Ovary (tissue), 9 donors: ENCODE measurements around the gene GALK2. TPM values are rescaled to one million over a fixed set of nuclear protein-coding genes. Genes with fewer than 3 reads are reported as not detected.

Experiments
- DNase-seq, 5 donors: peaks; one replicate each; pipeline ENCODE4 v3.0.0-alpha.2; 2019 to 2020
- H3K27ac ChIP-seq, 2 donors: fragments of 200-600 bp; one replicate each; pipeline versions ENCODE4 v1.5.1 to v1.8.0; 2019 to 2022
- H3K27me3 ChIP-seq: fragments of 200-600 bp; one replicate; pipeline ENCODE4 v1.8.0; 2022
- H3K36me3 ChIP-seq: fragments of 200-600 bp; sonication (generic); one replicate; pipeline ENCODE4 v1.5.1; 2019
- H3K4me1 ChIP-seq: one replicate; pipeline ENCODE4 v1.8.1; 2013; ENCODE audit warnings: mild to moderate bottlenecking, moderate library complexity; ENCODE audit not compliant: insufficient read depth
- H3K4me3 ChIP-seq: fragments of 200-600 bp; sonication (generic); one replicate; pipeline ENCODE4 v1.5.1; 2017
- H3K9me3 ChIP-seq, 2 donors: fragments of 200-600 bp in 1 of 2; sonication (generic) in 1 of 2; one replicate each; pipeline versions ENCODE4 v1.5.1 to v1.8.1; 2013 to 2019; ENCODE audit warnings: mild to moderate bottlenecking in 1 of 2, moderate library complexity in 1 of 2
- CTCF ChIP-seq, 3 donors: fragments of 450-650 bp in 2 of 3; fragments of 200-600 bp in 1 of 3; IDR thresholded peaks; one replicate each; pipeline versions ENCODE4 v1.5.1 to v1.8.0; 2016 to 2022; ENCODE audit warnings: antibody characterized with exemption in 3 of 3, mild to moderate bottlenecking in 1 of 3
- EP300 ChIP-seq: sonication (generic); formaldehyde crosslinking; IDR thresholded peaks from one replicate; pipeline ENCODE4 v1.6.1; 2017; ENCODE audit warnings: antibody characterized with exemption
- POLR2A ChIP-seq: fragments of 450-650 bp; IDR thresholded peaks from one replicate; pipeline ENCODE4 v1.6.1; 2017; ENCODE audit warnings: antibody characterized with exemption, mild to moderate bottlenecking, moderate library complexity
- WGBS, 3 donors: extraction: QIAGEN DNeasy Blood & Tissue Kit in 1 of 3; methylation state at CpG; one replicate each; pipeline versions ENCODE4 v1.1.5 to v1.1.7; 2013 to 2017; 5-methylcytosine and 5-hydroxymethylcytosine counted together
- intact Hi-C, 4 donors: fragments of 100-400 bp; cut with DNase I; formaldehyde crosslinking; loops; one replicate each; pipeline versions ENCODE4 v1.11.0 to v1.15.1; 2022 to 2023
- polyA plus RNA-seq, 2 donors: library from polyadenylated mRNA; stranded (reverse); fragments of 200-250 nt in 1 of 2; fragments of 350-450 nt in 1 of 2; fragmentation: Illumina TruSeq in 1 of 2; extraction: RNeasy Lipid Tissue Mini Kit (QIAGEN cat#74804) in 1 of 2; gene quantifications; one replicate each; pipeline ENCODE4 v1.2.3, GENCODE V29; 2013 to 2014
- total RNA-seq, 7 donors: library from RNA; depleted of rRNA in 2 of 7; stranded (reverse); fragments of >200 nt in 2 of 7; fragmentation: NEBNext Ultra II Directional in 3 of 7; extraction: Animal tissue kit (Norgen Biotek cat#: 25700) in 3 of 7; gene quantifications; one replicate each; pipeline versions ENCODE4 v1.1.0 to v1.2.4, GENCODE V29; 2016 to 2023
- donor health status: DM: no; HTN: no; CAD: no; lungs with moderate emphysema.
- donor health status: DM: no; HTN: no; CAD: no.
- donor health status: Bipolar disorder and iron deficiency.
- donor health status: DM: yes; HTN: yes; CAD: no.
- donor health status: DM: no; HTN: no; CAD: no.
- donor health status: DM: yes; HTN: yes; CAD: no.

GALK2 gene
- total and polyA plus RNA-seq, 9 donors: 14.4 to 49.2 (median 37.9) TPM

GRCh38 chr15:49239105-49239504, 69.1 kb downstream of the GALK2 start:
- no peak for DNase-seq
- intact Hi-C loops: loop anchor here in 3 of 4 donors (5.0 to 10.0 kb wide), 4 partner anchors 176 to 906 kb away; partner anchors contain the start of gene FGF7 (in 1 of the 3)
- no peaks in the 10 kb centered on the region for H3K36me3 ChIP-seq
- H3K27ac ChIP-seq: no peak overlapping the region
- H3K9me3 ChIP-seq: no peaks in the 10 kb centered on the region
- TF ChIP-seq POLR2A: no peak
- TF ChIP-seq CTCF (IDR thresholded peaks at IDR 0.05): no peak
- no peak for TF ChIP-seq EP300
- H3K4me3 ChIP-seq: no peak overlapping the region
- WGBS, 3 donors: 90 to 100% (median 99%) methylated on average over 1 of the region's 1 CpG
- no peaks in the 10 kb centered on the region for H3K27me3 ChIP-seq
- H3K4me1 ChIP-seq: peaks cover 2% of the 10 kb centered on the region

DNA sequence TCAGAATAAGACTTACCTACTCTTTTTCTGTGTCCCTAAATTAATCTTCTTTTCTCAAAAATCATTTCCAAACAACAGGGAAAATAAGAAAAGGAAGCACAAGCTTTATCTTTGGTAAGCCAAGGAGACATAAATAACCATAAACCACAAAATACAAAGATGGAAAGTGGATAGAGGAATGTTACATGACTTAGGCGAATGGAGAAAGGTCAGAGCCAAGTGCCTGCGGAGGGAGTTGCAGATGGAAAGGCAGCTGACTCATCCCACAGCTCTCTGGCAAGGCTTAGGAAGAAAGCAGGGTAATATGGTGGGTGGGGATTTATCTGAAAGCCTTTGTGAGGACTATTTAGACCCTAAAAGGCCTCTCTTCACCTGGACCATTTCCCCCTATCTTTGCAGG, 72.8 kb downstream of the GALK2 start:
- H3K9me3 ChIP-seq: no peaks in the 10 kb centered on the region
- 47 to 72% (median 52%) methylated on average over 2 of the region's 2 CpGs for WGBS, 3 donors
- intact Hi-C loops: loop anchor here in 1 of 4 donors (10.0 kb wide), 1 partner anchor 902 kb away; no protein-coding TSS in a partner anchor
- no peaks in the 10 kb centered on the region for H3K27me3 ChIP-seq
- H3K4me3 ChIP-seq: no peak overlapping the region
- no peak for DNase-seq
- no peak overlapping the region for H3K27ac ChIP-seq
- TF ChIP-seq POLR2A: no peak
- TF ChIP-seq CTCF (IDR thresholded peaks at IDR 0.05): no peak
- no peak for TF ChIP-seq EP300
- H3K36me3 ChIP-seq: no peaks in the 10 kb centered on the region
- H3K4me1 ChIP-seq: peaks cover 5% of the 10 kb centered on the region

GRCh38 chr15:49247556-49248110, 77.6 kb downstream of the GALK2 start:
- Histone ChIP-seq H3K27me3 (no peaks in the 10 kb centered on the region), H3K4me1 (peaks cover 2% of the 10 kb centered on the region), H3K9me3 (no peaks in the 10 kb centered on the region), H3K36me3 (no peaks in the 10 kb centered on the region), H3K27ac (no peak overlapping the region), H3K4me3 (no peak overlapping the region)
- intact Hi-C loops: loop anchor here in 1 of 4 donors (10.0 kb wide), 1 partner anchor 897 kb away; no protein-coding TSS in a partner anchor
- no peak for TF ChIP-seq EP300
- TF ChIP-seq CTCF (IDR thresholded peaks at IDR 0.05): no peak
- no peak for TF ChIP-seq POLR2A
- DNase-seq: no peak

- Histone ChIP-seq H3K9me3 (no peaks in the 10 kb centered on the region), H3K27ac (no peak overlapping the region), H3K4me1 (peaks cover 2% of the 10 kb centered on the region), H3K4me3 (no peak overlapping the region), H3K27me3 (no peaks in the 10 kb centered on the region), H3K36me3 (no peaks in the 10 kb centered on the region)
- no peak for TF ChIP-seq EP300
- TF ChIP-seq CTCF (IDR thresholded peaks at IDR 0.05): no peak
- TF ChIP-seq POLR2A: no peak
- intact Hi-C loops: loop anchor here in 1 of 4 donors (10.0 kb wide), 1 partner anchor 897 kb away; no protein-coding TSS in a partner anchor
- WGBS, 3 donors: 97 to 98% (median 98%) methylated on average over 1 of the region's 1 CpG
- no peak for DNase-seq
These were observed 78.2 kb downstream of the GALK2 start for GRCh38 chr15:49248291-49248690.
